B cell (primary cell): ENCODE measurements around the gene GPBP1.

ENCODE experiments used
- CTCF ChIP-seq: fragments of 200-600 bp; IDR thresholded peaks from one replicate; pipeline ENCODE4 v1.8.0; 2022; ENCODE audit warnings: antibody characterized with exemption, mild to moderate bottlenecking
- EZH2 ChIP-seq: IDR thresholded peaks from 2 replicates; pipeline ENCODE4 v1.6.1; 2012; ENCODE audit warnings: borderline replicate concordance, low read depth, mild to moderate bottlenecking, moderate library complexity, low read length; ENCODE audit not compliant: insufficient read depth, poor library complexity, severe bottlenecking

GRCh38 chr5:57177479-57178156 lies 3.8 kb downstream of the GPBP1 start:
- TF ChIP-seq CTCF = no peak
- no peak for TF ChIP-seq EZH2
